T47D (cell line): Measurements from ENCODE around the gene ZNF354C.
"Not testable (repeated sequence)": the region's sequence is repeated elsewhere in the genome, so short reads cannot be mapped to it uniquely, and the experiment has no call there.

Source experiments
- DNase-seq, 2 experiments: peaks; one replicate each; pipeline versions ENCODE4 v3.0.0 to v3.0.0-alpha.2; 2011 to 2012; ENCODE audit warnings: low read depth in 1 of 2, low spot score in 1 of 2
- JUND ChIP-seq: IDR thresholded peaks from 2 replicates; pipeline ENCODE4 v1.6.1; 2012; ENCODE audit warnings: low read depth
- in situ Hi-C: cut with HindIII; loops from 2 replicates; pipeline ENCODE4 v1.10.0; 2016; ENCODE audit warnings: low sequenced_read_pairs, low pct_unique_long_range_greater_than_20kb

The ZNF354C gene

GRCh38 chr5:179079165-179079987 is 19.2 kb downstream of the ZNF354C start:
- no peak for TF ChIP-seq JUND
- in situ Hi-C loops: no loop called here

GRCh38 chr5:179080724-179081123 is 20.6 kb downstream of the ZNF354C start:
- DNase-seq: no peak
- in situ Hi-C loops: no loop called here
- no peak for TF ChIP-seq JUND

More at GRCh38 chr5:179079165-179079987, 19.2 kb downstream of the ZNF354C start:
- no peak for DNase-seq

GRCh38 chr5:179089502-179089901 is 29.3 kb downstream of the ZNF354C start:
- TF ChIP-seq JUND: no peak
- in situ Hi-C loops: no loop called here
- no peak for DNase-seq

- in situ Hi-C loops: not testable (repeated sequence)
These were observed 41.1 kb downstream of the ZNF354C start for GRCh38 chr5:179101282-179101681.

DNA sequence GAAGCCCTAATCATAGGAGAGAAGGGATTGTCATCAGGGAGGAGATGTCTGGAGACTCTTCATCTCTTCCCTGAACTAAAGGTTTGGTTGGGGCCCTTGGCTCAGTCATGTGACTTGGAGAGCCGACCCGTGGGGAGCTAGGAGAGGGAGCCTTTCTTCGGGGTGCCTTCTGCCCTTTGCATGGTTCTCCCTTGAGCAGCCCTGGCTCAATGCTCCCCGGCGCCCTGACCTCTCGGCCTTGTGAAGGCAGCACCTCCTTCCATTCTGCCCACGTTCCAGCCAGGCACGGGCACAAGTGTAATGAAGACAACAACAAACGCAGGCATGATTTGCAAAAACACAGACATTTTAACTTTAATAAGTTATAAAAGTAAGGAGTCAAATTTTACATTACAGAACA is 50.4 kb downstream of the ZNF354C start:
- in situ Hi-C loops: no loop called here
- TF ChIP-seq JUND: no peak
- no peak for DNase-seq

More at GRCh38 chr5:179101282-179101681, 41.1 kb downstream of the ZNF354C start:
- not testable (repeated sequence) for DNase-seq

GRCh38 chr5:179111267-179112207 is 51.4 kb downstream of the ZNF354C start:
- in situ Hi-C loops: no loop called here
- DNase-seq: no peak
- TF ChIP-seq JUND: no peak

- no peak for DNase-seq
- no peak for TF ChIP-seq JUND
- in situ Hi-C loops: no loop called here
These were observed 52.4 kb downstream of the ZNF354C start for GRCh38 chr5:179112469-179113142.

DNA sequence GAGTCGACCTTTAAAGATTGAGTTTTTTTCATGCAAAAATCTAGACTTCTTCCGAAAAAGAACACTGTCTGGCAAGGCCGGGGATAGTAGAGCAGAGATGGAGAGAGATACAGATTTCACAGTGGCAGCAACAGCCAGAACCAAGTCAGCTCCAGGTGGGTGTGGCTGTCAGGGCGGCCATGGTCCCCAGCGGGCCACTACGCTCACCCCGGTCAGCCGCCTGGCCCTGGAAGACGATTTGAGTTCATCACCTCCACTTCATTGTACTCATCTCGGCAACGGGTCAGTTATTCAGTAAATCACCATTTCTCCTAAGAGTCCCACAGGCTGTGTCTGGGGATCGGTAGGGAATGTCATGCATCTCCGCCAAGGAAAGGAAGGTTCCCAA is 53.0 kb downstream of the ZNF354C start:
- in situ Hi-C loops: no loop called here
- no peak for TF ChIP-seq JUND
- no peak for DNase-seq

DNA sequence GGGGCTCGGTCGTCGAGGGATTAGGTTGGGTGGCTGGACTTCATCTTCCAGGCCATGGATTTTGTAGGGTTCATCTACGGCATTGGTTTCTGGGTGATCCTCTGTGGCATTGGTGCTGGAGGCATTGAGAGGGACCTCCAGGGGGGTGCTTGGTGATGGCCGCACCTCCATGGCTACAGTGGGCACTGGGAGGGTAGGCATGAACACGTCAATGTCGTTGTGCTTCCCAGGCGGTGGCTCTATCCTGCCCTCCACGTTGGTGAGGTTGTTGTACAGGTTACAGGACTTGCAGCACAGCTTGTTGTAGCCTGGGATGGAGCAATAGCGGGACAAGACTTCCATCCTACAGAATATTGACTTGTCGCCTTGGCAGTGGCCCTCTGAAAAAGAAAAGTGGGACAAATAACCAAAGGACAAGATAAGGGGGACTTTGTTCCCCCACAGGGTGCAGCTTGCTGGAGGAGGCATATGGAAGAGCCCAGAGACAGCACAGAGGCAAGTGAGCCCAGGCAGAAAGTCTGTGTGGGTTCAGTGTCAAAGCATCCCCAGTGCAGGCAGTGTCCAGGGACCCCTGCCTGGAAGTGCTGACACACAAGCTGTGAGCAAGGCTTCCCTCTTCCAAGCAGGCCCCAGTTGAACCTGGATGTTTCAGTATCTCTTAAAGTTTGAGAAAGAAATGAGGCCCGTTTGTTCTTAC is 53.9 kb downstream of the ZNF354C start:
- DNase-seq: no peak
- in situ Hi-C loops: no loop called here
- no peak for TF ChIP-seq JUND

DNA sequence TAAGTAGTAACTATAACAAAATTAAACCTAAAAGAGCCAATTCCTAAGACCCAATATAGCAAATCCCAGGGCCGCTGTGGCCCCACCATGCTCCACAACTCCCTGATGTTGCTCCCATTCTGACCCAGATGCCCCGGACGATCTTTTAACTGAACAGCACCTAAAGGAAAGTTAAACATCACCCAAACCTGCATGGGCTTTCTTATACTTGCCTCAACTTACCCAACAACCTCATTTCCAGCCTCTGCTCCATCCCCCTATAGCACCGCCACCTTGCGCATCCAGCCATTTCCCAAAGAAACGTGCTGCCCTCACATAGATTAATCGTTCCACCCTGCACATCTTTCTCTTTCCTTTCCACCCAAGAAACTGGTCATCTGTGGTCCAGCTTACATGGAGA is 54.6 kb downstream of the ZNF354C start:
- no peak for DNase-seq
- in situ Hi-C loops: no loop called here
- TF ChIP-seq JUND: no peak

DNA sequence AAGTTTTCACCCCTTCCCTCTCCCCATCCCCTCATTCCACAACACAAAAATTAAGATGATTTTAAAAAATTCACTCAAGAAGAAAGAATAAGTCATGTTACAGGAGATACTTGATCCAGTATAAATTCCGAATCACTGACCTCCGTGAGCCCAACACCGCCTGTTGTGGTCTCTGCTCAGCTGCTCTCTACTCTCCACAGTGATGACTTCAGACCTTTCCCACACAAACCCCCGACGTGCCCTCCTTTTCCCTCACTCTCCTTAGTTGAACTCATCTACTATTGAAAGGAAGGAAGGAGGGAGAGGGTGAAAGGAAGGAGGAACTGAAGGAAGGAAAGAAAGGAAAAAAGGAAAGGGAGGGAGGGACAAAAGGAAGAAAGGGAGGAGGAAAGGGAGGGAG is 55.1 kb downstream of the ZNF354C start:
- DNase-seq: no peak
- no peak for TF ChIP-seq JUND
- in situ Hi-C loops: no loop called here

- no peak for TF ChIP-seq JUND
These were observed 55.8 kb downstream of the ZNF354C start for GRCh38 chr5:179115845-179116524.

More at GRCh38 chr5:179115845-179116524, 55.8 kb downstream of the ZNF354C start:
- in situ Hi-C loops: no loop called here
- DNase-seq: no peak
